SIG-M5 (cell line): ENCODE measurements around the gene ALDH1A3.

ENCODE experiments used
- DNase-seq: peaks from one replicate; lab custom pipeline; 2025; lab: John Stamatoyannopoulos, UW

Gene ALDH1A3

DNA sequence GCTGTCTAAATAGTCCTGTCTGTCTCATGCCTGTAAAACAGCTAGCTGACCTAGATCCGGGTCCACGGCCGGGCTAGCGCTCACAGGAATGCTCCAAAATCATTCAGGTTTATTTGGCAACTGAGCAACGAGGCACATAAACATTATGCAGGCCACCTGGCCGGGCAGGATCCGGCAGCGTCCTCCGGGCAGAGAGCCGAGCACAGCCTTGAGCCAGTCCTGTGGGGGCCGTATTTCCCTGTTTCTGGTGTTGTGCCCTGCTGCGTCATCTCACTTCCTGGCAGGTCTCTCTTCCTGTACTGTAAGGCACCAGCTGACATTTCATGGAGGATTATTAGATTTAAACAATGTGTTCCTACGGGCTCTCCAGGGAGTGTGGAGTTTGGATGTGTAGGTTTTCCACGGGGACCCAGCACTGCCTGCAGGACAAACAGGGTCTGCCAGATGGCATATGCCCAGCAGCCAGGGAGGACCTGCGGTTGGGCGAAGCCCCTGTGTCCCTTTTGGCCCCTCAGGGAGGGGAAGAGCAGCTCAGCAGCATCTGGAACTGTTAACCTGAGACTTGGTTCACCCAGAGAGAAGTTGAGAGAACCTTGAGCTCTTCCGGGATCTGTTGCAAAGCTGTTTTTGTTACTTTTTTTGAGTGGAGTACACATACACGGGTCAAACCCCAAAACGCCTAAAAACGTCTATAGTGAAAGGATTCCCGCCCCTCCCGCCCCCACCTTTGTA lies 23.0 kb downstream of the ALDH1A3 start:
- no peak for DNase-seq

DNA sequence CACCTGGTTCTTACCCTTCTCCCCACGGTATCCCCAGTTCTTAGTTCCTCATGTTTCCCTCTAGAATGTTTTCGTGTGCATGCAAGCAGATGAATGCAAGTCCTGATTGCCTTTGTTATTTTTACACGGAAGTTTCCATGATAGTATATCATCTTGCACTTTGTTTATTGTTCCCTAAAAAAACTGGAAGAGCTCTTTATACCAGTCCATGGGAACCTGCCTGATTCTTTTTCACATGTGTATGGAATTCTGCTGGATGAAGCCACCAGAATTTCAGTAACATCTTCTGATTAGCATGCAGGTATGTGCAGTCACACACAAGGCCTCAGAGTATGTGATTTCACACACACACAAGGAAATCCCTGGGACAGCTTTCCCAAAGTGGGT lies 23.5 kb downstream of the ALDH1A3 start:
- no peak for DNase-seq

DNA sequence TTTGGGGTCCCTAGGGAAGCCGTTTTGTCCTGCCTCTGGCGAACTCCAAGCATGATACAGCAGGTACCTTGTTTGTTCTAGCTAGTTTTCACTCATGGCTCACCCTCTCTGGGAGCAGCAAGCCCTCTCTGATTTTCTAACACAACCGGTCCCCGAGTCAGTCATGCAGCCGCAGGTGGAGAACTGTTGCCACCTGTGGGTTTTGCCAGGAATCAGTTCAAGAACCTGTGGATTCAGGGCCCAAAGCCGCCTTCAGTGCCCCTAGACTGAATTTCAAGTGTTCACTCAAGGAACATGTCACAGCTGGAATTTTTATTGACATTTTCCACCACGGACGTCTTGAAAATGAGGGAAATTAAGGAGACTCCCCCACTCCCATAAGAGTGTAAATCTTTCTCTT lies 26.2 kb downstream of the ALDH1A3 start:
- DNase-seq: no peak

DNA sequence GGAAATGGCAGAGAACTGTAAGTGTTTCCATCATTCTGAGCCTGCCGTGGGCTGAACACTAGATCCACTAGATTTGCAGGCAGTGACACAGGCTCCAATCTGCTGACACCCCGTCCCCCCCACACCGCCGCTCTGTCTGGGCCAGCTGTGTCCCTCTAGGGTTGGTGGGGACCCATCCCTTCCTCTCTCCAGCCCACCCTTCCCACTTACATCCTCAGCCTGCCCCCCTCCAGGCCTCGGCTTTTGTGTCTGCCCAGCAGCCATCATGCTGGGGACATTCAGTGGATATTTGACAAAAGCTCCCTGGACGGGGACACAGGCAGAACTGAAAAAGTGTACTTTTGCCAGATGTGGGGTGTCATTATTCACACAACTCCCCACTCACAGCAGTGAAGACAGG lies 28.8 kb downstream of the ALDH1A3 start:
- DNase-seq: no peak

DNA sequence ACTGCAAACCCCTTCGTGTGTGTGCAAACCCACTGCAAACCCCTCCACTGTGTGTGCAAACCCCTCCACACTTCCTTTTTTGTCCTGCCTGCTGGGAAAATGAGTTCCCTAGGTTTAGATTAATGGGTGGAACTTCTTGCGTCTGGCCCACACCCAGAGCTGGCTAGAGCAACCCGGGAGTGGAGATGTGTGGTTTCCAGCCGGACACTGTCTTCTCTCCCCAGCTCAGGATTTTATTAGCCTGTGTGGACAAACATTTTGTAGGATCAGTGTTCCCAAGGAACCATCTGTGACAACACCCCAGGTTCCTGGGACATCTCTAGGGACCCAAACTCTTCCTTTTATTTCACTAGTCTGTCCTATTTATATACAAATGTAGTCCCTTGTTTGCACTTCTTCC lies 29.9 kb downstream of the ALDH1A3 start:
- no peak for DNase-seq

DNA sequence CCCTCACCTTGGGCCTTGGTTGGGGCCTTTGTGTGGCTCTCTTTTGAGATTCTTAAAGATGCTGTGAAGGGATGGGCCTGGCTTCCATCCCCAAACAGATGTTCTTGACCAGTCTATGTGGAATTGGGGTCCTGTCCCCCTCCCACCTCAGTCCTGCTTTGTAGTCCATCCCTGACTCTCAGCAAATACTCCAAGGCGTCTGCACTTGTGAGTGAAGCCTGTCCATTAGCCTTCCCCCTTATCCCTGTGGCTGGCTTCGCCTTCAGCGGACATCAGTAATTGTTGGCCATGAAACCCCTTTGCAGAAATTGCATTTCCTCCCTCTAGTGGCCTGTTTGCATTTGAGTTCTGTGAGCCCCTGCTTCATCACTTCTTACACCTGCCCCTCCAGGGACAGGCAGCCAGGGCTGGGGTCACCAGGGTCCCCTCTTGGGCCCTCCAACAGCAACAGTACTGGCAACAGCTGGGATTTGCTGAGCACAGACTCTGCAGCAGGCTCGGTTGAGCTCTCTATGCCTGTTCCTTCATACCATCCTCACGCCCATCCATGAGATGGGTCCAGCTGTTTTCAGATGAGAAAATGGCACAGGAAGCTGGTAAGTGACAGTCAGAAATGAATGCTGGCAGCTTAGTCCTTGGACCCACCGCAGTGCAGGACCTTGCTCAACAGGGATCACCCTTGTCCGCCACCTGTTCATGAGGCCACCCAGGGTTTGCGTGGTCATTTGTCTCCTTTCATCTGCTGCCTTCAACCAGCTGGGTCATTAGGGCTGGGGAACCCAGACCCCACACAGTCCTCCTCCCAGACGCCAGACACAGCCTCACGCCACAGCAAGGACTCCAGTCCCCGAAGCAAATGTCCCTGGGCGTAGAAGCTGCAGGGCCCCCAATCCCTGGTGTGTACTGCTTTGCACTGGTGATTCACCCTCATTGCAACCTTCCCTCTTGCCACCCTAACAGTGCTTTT lies 30.6 kb downstream of the ALDH1A3 start:
- no peak for DNase-seq

DNA sequence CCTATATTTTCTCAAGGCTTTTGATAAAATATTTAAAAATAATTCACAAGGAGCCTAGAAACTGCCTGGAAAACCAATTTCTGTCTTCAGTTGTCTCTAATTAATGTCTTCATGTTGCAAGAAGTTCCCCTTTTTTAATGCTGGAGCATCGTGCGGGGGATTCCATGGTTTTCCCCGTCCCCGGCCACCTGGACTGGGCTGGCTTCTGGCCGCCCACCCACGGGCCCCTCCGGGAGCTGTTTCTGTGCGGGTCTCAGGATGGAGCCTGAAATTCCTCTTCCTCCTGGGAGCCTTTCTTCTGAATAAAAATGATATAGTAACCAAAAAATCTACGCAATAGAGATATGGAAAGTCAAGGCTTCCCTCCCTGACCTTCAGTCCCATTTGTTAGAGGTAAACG lies 31.5 kb downstream of the ALDH1A3 start:
- DNase-seq: no peak

DNA sequence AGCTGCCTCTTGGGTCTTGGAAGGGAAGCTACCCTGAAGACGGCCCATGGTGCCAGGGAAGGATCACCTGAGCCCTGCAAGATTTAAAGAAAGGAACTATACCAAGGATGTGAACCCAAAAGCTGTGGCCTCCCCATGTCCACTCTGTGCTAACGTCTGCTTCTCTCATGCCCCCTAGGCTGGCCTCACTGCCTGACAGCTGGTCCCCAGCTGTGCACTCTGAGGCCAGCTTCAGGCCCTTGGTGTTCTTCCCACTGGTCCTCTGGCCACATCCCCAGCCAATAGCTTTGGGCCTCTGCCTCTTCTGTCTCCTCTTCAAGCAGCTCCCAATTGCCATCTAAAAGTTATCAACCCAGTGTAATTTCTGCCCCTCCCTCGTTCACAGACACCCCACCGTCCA lies 34.3 kb downstream of the ALDH1A3 start:
- no peak for DNase-seq

DNA sequence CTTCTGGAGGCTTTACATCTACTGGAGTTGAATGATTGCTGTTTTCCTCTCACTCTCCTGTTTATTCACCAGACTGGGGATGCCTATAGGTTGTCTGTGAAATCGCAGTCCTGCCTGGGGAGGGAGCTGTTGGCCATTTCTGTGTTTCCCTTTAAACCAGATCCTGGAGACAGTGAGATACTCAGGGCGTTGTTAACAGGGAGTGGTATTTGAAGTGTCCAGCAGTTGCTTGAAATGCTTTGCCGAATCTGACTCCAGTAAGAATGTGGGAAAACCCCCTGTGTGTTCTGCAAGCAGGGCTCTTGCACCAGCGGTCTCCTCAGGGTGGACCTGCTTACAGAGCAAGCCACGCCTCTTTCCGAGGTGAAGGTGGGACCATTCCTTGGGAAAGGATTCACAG lies 35.2 kb downstream of the ALDH1A3 start:
- DNase-seq: no peak

DNA sequence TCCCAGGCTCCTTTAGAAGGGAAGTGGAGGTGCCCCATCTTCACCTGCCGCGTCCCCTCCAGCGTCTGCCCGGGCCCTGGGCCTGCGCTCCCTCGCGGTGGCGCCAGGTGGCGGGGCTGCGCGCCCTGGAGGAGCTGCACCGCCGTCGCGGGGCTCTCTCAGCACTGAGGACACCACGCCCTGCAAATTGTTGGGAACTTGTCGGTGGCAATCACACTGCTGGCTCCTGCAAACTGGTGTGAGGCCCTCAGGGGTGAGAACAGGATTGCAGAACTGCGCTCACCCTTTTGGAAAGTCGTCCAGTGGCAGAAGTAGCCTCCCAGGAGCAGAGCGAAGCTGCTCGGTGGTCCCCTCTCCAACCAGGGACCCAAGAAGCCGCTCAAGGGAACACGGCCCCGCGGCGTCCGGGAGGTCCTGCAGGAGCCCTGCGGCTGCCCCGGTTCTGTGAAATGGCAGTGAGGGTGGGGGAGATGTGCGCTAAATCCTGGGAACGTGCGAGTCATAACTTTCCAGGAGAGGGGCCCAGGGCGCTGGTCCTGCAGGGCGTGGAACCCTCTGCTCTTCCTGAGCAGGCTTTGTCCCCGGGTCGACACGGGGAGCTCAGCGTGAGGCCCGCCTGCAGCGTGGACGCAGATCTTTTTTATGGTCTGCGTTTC lies 38.5 kb downstream of the ALDH1A3 start:
- no peak for DNase-seq

DNA sequence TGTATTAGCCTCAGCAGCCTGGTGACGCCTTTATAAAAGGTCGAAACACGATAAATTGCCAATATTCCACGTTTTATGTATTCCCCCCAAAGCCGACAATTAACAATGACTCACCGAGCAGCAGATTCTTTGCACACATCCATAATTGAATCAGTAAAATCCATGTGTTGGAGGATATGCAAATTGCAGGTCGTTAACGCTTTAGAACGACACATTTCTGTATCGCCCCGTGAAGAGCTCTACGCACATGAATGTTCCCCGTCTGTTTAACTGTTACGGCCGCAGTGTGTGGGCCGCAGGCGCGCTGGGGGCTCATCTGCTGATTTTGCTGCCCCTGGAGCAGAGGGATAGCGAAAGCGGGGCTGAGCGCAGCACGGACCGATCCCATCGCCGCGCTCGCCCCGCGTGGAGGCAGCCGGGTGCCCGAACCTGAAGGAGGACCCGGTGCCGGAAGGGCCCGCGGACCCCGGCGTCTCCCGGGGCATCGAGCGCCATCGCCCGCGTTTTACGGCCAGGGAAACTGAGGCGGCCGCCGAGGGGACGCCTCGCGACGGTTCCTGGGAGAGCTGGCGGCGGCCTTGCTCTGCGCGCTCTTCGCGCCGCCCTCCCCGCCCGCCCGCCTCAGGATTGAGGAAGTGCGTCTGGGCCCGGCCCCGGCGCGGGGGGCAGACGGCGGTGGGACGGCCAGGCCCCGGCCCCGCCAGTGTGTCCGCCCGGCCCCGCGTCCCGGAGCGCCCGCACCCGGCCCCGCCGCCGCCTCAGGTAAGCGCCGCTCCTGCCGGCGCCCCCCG lies 39.3 kb downstream of the ALDH1A3 start, which contains the start of gene LRRK1:
Gene LRRK1, plus strand, starts transcription at position 668 of the 791 bp plus-strand sequence. CDS start 5,276 bp downstream, outside the sequence.
- no peak for DNase-seq

DNA sequence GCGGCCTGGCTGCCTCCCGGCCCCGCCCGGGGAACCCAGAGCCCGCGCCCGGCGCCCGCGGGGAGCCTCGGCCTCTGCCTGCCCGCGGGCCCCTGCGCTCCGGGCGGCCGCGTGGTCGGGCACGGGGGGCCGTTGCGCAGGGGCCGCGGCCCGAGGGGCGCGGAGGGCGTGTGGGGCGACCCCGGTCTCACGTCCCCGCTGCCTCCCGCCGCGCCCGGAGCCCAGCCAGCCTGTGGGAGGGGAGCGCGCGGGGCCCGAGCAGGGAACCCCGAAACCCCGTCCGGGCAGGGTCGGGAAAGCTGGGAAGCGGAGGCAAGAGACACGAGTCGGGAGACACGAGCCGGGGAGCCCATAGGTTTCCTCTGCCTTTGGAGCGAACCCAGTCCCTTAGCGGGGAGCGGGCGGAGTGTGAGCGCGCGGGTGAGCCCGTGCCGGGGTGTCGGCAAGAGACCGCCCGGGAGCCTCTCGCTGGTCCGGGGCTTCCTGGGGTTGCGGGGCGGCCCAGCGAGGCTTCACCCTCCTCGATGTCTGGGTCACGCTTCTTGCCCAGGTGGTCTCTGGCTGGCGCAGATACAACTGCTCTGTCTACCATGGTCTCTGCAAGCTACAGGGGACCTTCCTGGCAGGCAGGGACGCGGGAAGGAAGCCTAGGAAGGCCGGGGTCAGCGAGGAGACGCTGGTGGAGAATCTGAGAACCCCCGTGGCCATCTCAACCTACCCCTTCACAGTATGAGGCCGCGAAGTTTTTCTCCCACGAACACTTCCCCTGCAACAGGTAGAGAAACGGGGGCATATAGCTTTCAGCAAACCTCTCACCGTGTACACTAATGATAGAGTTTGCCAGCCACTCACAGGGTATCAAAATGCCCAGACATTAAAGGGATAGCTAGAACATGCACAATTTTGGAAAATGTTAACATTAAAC lies 40.1 kb downstream of the ALDH1A3 start:
- no peak for DNase-seq

DNA sequence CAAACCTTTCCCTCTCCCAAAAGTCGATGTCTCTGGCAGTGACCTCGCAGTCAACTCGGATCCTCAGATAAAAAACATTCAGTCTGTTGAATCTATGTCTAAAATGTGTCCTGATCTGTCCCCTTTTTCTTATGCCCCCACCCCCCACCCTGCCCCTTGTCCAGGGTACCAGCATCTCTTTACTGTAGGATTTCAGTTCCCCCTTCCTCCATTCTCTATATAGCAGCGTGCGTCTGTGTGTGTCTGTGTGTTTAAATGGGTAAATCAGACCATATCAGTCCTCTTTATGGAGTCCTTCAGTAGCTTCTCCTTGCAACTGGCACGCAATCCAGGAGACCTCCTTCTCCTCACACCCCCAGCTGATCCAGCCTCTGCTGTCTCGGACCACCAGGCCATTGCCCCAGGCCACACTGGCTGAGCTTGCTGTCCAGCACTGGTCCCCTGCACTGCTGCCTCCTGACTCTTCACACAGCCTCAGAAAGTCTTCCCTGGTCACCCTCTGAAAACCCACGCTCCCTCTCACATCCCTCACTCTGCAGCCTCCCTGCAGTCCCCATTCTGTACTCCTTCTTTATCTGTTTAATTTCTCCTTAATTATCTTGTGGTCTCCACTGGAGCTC lies 41.0 kb downstream of the ALDH1A3 start:
- no peak for DNase-seq

DNA sequence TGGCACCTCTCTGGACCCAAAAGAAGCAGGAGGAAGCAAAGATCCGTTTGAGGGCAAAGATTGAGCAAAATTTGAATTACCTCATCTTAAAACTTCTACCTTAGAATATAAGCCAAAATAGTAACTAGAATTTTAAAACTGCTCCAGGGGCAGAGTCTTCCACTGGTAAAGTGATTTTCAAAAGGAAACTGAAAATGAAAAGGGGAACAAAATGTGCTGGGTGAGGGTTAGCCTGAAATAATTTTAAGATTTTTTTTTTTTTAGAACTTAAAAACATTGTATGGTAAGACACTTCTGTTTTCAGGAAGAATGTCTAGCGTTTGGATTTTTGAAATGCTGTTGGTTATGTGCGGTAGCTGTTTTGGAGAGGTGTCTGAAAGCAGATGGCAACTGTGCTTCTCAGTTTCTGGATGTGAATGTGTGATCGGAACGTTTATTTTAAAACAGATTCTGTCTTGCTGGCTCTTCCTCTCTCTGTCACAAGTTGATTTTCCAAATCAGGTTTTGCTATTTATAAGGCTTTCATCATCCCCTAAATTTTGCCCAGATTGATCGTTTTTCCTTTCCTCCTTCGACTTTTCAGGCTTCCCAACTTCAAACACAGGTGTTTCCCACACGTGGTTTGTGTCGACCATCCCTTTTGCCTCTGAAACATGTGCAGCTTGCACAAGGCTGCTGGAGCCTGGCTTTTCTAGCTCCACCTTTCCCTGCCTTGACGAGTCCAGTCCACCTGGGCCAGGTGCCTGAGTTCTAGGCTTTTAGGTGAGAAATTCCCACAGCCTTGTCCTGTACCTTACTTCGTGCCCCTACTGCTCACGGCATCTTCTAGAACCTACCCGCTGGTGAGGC lies 42.8 kb downstream of the ALDH1A3 start:
- peak; percentile 46 for DNase-seq

DNA sequence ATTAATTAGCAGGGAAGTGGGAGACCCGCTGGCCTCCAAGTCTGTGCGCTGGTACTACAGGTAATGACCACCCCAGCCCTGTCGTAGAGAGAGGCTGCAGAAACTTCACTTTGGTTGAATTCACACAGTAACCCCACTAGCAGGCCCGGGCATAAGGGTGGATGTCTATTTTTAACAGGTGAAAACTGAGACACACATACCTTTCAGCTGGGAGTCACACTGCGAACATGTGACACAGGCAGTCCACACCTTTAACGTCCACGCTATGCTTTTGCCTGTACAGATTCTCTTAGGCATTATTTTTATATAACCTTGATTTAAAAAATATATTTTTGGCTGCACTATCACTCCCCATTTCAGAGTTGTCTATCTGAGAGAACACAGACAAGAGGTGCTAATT lies 43.4 kb downstream of the ALDH1A3 start:
- no peak for DNase-seq

DNA sequence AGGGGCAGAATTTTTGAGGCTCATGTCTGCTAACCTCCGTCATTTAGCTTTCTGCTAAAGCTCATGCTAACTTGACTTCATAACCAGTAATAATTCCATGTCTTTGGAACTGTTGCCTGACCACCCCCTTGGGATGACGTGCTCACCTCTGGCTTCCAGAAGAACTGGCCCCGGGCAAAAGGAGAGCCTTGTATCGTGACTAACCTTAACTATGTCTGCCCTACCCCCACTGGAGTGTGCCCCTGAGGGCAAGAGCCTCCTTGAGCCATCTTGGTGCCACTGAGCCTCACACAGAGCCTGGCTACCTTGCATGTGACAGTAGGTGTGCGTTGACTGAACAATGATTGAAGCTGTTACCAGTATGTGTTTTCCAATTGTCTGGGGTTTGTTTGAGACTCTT lies 44.3 kb downstream of the ALDH1A3 start:
- DNase-seq: no peak

DNA sequence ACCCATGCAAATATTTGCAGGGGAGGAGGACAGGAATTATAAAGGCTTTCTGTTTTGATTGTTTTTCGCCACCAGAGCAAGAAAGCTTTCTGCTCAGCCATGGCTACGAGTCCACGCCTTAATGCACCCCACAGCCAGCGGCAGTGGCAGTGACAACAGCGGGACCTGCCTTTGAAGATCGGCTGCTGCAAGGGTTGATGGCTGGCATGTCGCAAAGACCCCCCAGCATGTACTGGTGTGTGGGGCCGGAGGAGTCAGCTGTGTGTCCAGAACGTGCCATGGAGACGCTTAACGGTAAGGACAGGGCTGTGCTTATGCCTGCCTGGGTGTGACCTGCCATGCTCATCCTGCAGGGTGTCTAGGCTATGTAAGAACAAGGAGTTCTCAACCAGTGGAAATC lies 44.8 kb downstream of the ALDH1A3 start:
- no peak for DNase-seq

DNA sequence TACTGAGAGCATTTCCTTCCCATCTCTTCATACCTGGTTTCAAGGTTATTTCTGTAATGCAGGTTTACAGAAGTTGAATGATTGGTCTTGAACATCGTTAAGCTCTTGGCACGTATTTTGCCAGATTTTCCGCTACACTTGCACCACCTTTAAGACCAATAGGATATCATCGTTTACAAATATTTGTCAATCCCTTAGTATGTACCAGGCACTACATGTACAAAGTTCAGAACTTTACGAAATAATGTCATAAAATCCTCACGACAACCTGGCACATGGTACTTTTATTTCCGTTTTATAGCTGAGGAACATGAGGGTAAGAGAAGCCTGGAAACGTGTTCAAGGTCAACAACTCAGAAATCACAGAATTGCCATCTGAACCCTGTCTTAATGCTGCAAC lies 45.8 kb downstream of the ALDH1A3 start:
- no peak for DNase-seq

DNA sequence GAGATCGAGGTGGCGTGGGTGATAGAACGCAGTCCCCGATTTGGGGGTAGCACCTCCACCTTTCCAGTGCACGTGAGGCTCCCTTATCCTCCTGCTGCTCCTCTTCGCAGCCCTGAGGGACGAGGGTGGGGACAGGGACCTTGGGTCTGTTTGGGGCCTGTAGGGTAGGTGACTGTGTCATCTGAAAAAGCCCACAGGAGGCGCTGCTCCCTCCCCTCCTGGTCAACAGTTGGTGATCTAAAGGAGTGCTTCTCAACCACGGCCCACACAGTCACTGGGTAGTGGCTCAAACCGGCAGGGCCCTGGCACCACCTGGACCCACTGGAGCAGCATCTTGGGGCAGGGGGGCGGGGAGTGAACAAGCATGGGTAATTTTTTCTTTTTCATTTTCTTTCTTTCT lies 46.6 kb downstream of the ALDH1A3 start:
- DNase-seq: no peak
